Measurements from ENCODE around the gene EIF4B. TPM values are rescaled to one million over a fixed set of nuclear protein-coding genes. Genes with fewer than 3 reads are reported as not detected.

The EIF4B gene
- total and polyA plus RNA-seq, 2 experiments from 2014 or later: 74.8 to 501 TPM

GRCh38 chr12:53076461-53076860 lies 70.2 kb downstream of the EIF4B start:
- Histone ChIP-seq H3K9me3 (ENCODE audit: low read depth) (no peaks in the 10 kb centered on the region), H3F3A (ENCODE audit: insufficient read depth) (peaks cover 31% of the 10 kb centered on the region), H4K20me1 (ENCODE audit: insufficient read depth) (no peaks in the 10 kb centered on the region), H3K9me2 (ENCODE audit: insufficient read depth) (no peaks in the 10 kb centered on the region), H3K4me1 (ENCODE audit: insufficient read depth) (peaks cover 37% of the 10 kb centered on the region), H3K4me3 (no peak overlapping the region), H3K4me2 (ENCODE audit: unreplicated experiment) (no peak overlapping the region), H2AFZ (no peak overlapping the region), H3K79me2 (ENCODE audit: insufficient read depth) (peaks cover 45% of the 10 kb centered on the region), H3K27me3 (replicated peaks; ENCODE audit: insufficient read depth) (no peaks in the 10 kb centered on the region), H3K36me3 (ENCODE audit: low read depth) (peaks cover 3% of the 10 kb centered on the region; the same call in 1 of the 2 replicates), H3K27ac (no peak overlapping the region), H3K9ac (no peak overlapping the region)
- WGBS, 2 experiments (ENCODE audit: low coverage in 1 of 2, low lambda C conversion rate in 2 of 2, missing lambda C conversion rate in 2 of 2): 87 to 93% methylated on average over 3 of the region's 3 CpGs
- in situ Hi-C loops (cut with MboI): no loop called here
- no peak for DNase-seq
- TF ChIP-seq EZH2phosphoT487 (IDR thresholded peaks at IDR 0.05; ENCODE audit: insufficient read depth, low read depth) (no peak), EZH2 (IDR thresholded peaks at IDR 0.05; ENCODE audit: insufficient read depth, poor library complexity, severe bottlenecking) (no peak)

GRCh38 chr12:53077030-53077429 lies 70.8 kb downstream of the EIF4B start:
- Histone ChIP-seq H2AFZ (no peak overlapping the region), H3K9me2 (ENCODE audit: insufficient read depth) (no peaks in the 10 kb centered on the region), H3K9me3 (ENCODE audit: low read depth) (no peaks in the 10 kb centered on the region), H3K27ac (no peak overlapping the region), H3K4me3 (no peak overlapping the region), H3F3A (ENCODE audit: insufficient read depth) (peaks cover 29% of the 10 kb centered on the region), H3K9ac (no peak overlapping the region), H3K4me1 (ENCODE audit: insufficient read depth) (peaks cover 31% of the 10 kb centered on the region), H4K20me1 (ENCODE audit: insufficient read depth) (no peaks in the 10 kb centered on the region), H3K36me3 (ENCODE audit: low read depth) (peaks cover 3% of the 10 kb centered on the region; the same call in 1 of the 2 replicates), H3K4me2 (ENCODE audit: unreplicated experiment) (peak overlapping the region; percentile 11), H3K79me2 (ENCODE audit: insufficient read depth) (peaks cover 41% of the 10 kb centered on the region), H3K27me3 (replicated peaks; ENCODE audit: insufficient read depth) (no peaks in the 10 kb centered on the region)
- 99% methylated on average over 8 of the region's 8 CpGs for WGBS, 2 experiments (ENCODE audit: low coverage in 1 of 2, low lambda C conversion rate in 2 of 2, missing lambda C conversion rate in 2 of 2)
- TF ChIP-seq EZH2 (IDR thresholded peaks at IDR 0.05; ENCODE audit: insufficient read depth, poor library complexity, severe bottlenecking) (no peak), EZH2phosphoT487 (IDR thresholded peaks at IDR 0.05; ENCODE audit: insufficient read depth, low read depth) (no peak)
- DNase-seq: no peak
- in situ Hi-C loops (cut with MboI): no loop called here

GRCh38 chr12:53078425-53079225 lies 72.4 kb downstream of the EIF4B start:
- H3K4me2 ChIP-seq (ENCODE audit: unreplicated experiment): peak overlapping the region; percentile 76
- no peaks in the 10 kb centered on the region for H4K20me1 ChIP-seq (ENCODE audit: insufficient read depth)
- H3K9ac ChIP-seq: peak overlapping the region; percentile 97
- H3K27ac ChIP-seq: peak overlapping the region; percentile 99
- H3F3A ChIP-seq (ENCODE audit: insufficient read depth): peaks cover 29% of the 10 kb centered on the region
- H2AFZ ChIP-seq: peak overlapping the region; percentile 10; the same call in 1 of the 2 replicates
- no peaks in the 10 kb centered on the region for H3K9me2 ChIP-seq (ENCODE audit: insufficient read depth)
- DNase-seq: peak; percentile 73
- in situ Hi-C loops (cut with MboI): no loop called here
- H3K79me2 ChIP-seq (ENCODE audit: insufficient read depth): peaks cover 41% of the 10 kb centered on the region
- H3K9me3 ChIP-seq (ENCODE audit: low read depth): no peaks in the 10 kb centered on the region
- peaks cover 3% of the 10 kb centered on the region; the same call in 1 of the 2 replicates for H3K36me3 ChIP-seq (ENCODE audit: low read depth)
- H3K4me1 ChIP-seq (ENCODE audit: insufficient read depth): peaks cover 25% of the 10 kb centered on the region
- no peak for TF ChIP-seq EZH2 (IDR thresholded peaks at IDR 0.05; ENCODE audit: insufficient read depth, poor library complexity, severe bottlenecking)
- TF ChIP-seq EZH2phosphoT487 (IDR thresholded peaks at IDR 0.05; ENCODE audit: insufficient read depth, low read depth): no peak
- H3K27me3 ChIP-seq (replicated peaks; ENCODE audit: insufficient read depth): no peaks in the 10 kb centered on the region
- H3K4me3 ChIP-seq: peak overlapping the region; percentile 77
- WGBS, 2 experiments (ENCODE audit: low coverage in 1 of 2, low lambda C conversion rate in 2 of 2, missing lambda C conversion rate in 2 of 2): 2 to 3% methylated on average over 15 to 24 of the region's 25 CpGs

DNA sequence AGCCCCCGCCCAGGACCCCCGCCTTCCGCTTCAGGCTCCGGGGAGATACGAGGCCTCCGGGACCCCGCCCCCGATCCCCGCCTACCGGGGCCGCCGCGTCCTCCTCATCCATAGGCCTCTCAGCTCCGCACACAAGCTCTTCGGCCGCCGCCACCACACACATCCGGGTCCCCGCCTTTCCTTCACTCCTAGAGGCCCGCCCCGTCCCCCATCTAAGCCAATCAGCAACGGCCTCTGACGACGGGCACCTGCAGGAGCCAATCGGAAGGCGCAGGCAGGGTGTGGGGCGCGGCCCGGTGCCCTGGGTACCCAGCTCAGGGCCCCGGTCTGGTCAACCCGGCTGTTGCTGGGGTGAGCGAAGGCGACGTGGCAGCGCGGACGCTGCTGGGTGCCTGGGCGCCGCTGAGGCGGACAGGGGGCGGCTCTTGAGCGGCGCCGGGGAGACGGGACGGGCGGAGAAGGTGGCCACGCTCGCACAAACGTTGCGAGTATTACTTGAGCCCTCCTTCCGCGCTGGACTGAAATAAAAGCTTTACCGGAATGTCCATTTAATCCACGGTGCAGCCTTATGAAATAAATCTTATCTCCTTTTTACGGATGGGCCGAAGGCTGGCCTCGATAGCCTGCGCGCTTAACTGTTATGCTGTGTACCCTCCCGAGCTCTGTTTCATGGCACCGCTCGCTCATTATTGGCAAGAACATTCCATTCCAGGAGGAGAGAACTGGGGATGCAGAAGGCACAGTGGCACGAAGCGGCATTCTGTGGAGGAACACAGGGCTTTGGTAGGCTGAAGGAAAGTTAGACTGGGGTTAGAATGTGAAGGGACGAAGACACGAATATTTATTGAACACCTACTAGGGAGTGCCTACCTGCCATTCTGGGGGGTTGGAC lies 73.2 kb downstream of the EIF4B start, which contains the start of gene SPRYD3:
TSS of gene SPRYD3 (minus strand) at position 165 of the 892 bp plus-strand sequence. CDS start at position 108, 57 bp downstream.
- in situ Hi-C loops (cut with MboI): no loop called here
- WGBS, 2 experiments (ENCODE audit: low coverage in 1 of 2, low lambda C conversion rate in 2 of 2, missing lambda C conversion rate in 2 of 2): 2 to 6% methylated on average over 50 to 66 of the region's 67 CpGs

More for the DNA sequence above, 73.2 kb downstream of the EIF4B start, which contains the start of gene SPRYD3:
- H3K9me3 ChIP-seq (ENCODE audit: low read depth): no peaks in the 10 kb centered on the region
- H3K4me1 ChIP-seq (ENCODE audit: insufficient read depth): peaks cover 25% of the 10 kb centered on the region
- H3K36me3 ChIP-seq (ENCODE audit: low read depth): peaks cover 3% of the 10 kb centered on the region; the same call in 1 of the 2 replicates
- no peaks in the 10 kb centered on the region for H3K9me2 ChIP-seq (ENCODE audit: insufficient read depth)
- H3K9ac ChIP-seq: peak within 1 kb of the TSS; percentile 97
- peak within 1 kb of the TSS; percentile 85 for H3K4me2 ChIP-seq (ENCODE audit: unreplicated experiment)
- H2AFZ ChIP-seq: peak within 1 kb of the TSS; percentile 49
- H3K4me3 ChIP-seq: peak within 1 kb of the TSS; percentile 77
- TF ChIP-seq EZH2phosphoT487 (IDR thresholded peaks at IDR 0.05; ENCODE audit: insufficient read depth, low read depth) (no peak), EZH2 (IDR thresholded peaks at IDR 0.05; ENCODE audit: insufficient read depth, poor library complexity, severe bottlenecking) (no peak)
- no peaks in the 10 kb centered on the region for H4K20me1 ChIP-seq (ENCODE audit: insufficient read depth)
- peaks cover 41% of the 10 kb centered on the region for H3K79me2 ChIP-seq (ENCODE audit: insufficient read depth)
- peaks cover 29% of the 10 kb centered on the region for H3F3A ChIP-seq (ENCODE audit: insufficient read depth)
- peak; percentile 98 for DNase-seq
- H3K27ac ChIP-seq: peak within 1 kb of the TSS; percentile 99
- H3K27me3 ChIP-seq (replicated peaks; ENCODE audit: insufficient read depth): no peaks in the 10 kb centered on the region
